ENCODE data around the gene KCNIP3.

KCNIP3 gene

DNA sequence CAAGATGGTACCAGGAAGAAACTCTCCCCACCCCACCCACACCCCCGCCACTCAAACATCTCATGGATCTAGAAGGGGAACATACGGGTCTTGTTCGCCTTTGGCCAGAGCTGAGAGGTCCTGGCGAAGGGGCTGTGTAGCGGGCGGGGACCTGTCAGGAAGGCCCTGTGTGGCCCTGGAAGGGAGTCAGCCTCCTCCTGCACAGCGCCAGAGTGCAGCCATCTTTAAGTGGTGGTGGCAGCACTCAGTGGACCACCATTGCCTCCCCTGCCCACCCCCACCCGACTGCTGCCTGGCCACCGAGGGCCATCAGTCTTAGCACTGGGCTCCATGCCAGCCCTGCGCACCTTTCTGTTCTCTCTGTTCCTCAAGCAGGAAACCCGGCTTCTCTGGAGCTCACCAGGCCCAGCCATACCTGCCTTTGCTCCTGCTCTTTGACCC lies 93.8 kb downstream of the KCNIP3 start:
- no peak for DNase-seq (ENCODE audit: low read depth)
- H3K4me3 ChIP-seq (ENCODE audit: low read depth, low read length) = no peak overlapping the region
- TF ChIP-seq, protein P1, sequence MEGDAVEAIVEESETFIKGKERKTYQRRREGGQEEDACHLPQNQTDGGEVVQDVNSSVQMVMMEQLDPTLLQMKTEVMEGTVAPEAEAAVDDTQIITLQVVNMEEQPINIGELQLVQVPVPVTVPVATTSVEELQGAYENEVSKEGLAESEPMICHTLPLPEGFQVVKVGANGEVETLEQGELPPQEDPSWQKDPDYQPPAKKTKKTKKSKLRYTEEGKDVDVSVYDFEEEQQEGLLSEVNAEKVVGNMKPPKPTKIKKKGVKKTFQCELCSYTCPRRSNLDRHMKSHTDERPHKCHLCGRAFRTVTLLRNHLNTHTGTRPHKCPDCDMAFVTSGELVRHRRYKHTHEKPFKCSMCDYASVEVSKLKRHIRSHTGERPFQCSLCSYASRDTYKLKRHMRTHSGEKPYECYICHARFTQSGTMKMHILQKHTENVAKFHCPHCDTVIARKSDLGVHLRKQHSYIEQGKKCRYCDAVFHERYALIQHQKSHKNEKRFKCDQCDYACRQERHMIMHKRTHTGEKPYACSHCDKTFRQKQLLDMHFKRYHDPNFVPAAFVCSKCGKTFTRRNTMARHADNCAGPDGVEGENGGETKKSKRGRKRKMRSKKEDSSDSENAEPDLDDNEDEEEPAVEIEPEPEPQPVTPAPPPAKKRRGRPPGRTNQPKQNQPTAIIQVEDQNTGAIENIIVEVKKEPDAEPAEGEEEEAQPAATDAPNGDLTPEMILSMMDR (conservative IDR thresholded peaks at IDR 0.05; ENCODE audit: low read depth, low read length) = no peak

DNA sequence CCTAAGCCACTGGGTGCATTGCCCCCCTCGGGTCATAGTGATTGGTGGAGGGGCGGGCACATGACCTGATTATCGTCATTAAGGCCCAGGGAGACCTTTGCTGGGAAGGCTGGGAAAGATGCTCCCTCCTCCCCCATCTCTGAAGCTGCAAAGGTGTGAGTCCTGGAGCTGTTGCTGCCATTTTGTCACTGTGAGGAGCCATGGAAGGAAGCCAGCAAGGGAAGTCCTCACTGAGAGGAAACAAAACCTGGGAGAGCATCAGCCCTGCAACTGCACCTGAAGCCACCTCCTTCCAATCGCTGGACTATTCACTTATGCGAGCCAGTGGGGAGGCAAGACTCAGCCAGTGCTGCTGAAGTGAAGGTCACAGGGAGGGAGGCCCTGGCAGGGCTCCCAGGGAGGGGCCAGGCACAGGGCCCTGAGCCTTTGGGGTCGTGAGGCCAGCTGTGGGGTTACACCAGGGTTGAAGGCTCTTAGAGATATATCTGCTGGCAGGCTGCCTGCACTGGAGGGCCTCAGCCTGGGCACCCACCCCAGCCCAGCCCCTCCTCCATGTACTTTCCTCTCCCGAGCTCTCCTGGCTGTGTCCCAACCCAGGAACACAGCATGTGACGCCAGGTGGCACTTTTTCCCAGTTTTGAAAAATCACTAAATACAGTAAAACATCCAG lies 94.6 kb downstream of the KCNIP3 start:
- TF ChIP-seq, protein P1 (conservative IDR thresholded peaks at IDR 0.05; ENCODE audit: low read depth, low read length) = no peak
- DNase-seq (ENCODE audit: low read depth) = no peak

DNA sequence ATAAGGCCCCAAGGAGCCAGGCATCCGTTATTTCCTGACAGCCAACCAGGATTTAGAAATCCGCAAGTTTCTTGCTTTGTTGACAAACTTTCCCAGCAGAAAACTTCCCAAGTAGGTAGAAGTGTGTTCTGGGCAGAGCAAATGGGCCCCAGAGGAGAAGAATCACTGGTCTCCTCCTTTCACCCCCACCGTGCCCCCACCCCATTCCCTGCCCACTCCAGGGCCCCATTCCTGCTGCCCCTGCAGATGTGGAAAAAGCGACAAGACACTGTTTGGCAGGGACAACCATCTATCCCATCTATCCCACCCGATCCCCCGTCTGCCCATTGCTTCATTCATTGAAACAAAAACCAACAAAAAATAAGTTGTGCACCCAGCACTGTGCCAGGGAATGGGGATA lies 95.2 kb downstream of the KCNIP3 start:
- TF ChIP-seq, protein P1 (conservative IDR thresholded peaks at IDR 0.05; ENCODE audit: low read depth, low read length) = no peak

More for the DNA sequence above, 94.6 kb downstream of the KCNIP3 start:
- H3K4me3 ChIP-seq (ENCODE audit: low read depth, low read length) = no peak overlapping the region

DNA sequence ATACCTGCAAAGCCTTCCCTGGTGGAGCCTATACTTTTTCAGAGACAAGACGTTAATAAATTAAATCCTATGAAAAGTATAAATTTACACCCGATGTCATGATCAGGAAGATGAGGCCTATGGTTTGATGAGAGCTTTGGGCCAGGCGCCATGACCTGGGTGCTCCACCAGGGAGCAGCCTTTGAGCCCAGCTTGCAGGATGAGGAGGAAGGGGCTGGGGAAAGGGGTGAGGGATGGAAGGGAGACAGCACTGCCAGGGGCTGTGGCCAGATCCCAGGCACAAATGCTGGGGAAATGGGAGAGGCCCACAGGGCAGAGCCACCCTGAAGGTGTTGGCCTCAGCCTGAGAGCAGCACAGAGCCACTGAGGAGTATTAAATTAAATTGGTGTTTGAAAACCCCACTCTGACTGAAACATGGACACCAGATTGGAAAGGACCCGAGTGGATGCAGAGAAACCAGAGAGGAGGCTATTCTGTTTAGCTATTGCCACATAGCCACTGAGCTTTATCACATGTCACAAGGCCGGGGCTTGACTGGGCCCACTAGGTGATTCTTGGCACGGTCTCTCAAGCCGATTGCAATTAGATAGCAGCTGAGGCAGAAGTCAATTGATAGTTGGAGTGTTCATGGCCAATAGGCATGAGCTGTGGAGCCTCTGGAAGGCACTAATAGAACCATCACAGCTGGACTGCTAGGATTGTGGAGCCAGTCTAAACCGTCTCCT lies 95.7 kb downstream of the KCNIP3 start:
- TF ChIP-seq, protein P1 (conservative IDR thresholded peaks at IDR 0.05; ENCODE audit: low read depth, low read length) = peak; percentile 30
- no peak for DNase-seq (ENCODE audit: low read depth)
- no peak overlapping the region for H3K4me3 ChIP-seq (ENCODE audit: low read depth, low read length)

More for the DNA sequence above, 95.2 kb downstream of the KCNIP3 start:
- H3K4me3 ChIP-seq (ENCODE audit: low read depth, low read length) = no peak overlapping the region
- no peak for DNase-seq (ENCODE audit: low read depth)

DNA sequence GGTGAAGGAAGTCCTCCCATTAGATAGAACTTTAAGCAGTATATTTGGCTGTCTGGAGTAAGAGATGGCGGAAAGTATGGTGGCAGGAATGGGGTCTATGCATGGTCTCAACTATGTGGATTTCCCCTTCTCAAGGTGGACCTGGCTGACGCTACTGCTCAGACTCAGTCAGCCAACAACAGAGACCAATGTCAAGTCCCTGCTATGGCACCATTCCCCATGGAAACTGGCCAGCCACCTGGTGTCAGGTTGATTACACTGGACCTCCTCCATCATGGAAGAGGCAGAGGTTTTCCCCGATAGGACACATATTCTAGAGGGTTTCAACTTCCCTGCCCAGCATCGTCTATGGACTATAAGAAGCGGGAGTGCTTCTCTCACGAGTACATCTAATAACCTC lies 96.8 kb downstream of the KCNIP3 start:
- H3K4me3 ChIP-seq (ENCODE audit: low read depth, low read length) = no peak overlapping the region
- DNase-seq (ENCODE audit: low read depth) = no peak
- TF ChIP-seq, protein P1 (conservative IDR thresholded peaks at IDR 0.05; ENCODE audit: low read depth, low read length) = no peak

DNA sequence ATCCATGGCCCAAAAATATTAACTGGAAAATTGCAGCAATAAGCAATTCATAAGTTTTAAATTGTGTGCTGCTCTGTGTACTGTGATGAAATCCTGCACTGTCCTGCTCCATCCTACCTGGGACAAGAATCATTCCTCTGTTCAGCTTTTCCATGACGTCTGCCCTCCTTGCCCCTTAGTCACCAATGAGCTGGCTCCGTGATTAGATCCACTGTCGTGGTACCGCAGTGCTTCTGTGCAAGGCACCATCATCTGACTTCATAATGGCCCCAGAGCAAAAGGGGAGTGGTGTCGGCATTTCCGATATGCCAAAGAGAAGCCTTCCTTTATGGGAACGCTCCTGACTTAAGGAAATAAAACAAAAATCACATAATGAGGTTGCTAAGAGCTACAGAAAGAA lies 101.9 kb downstream of the KCNIP3 start:
- DNase-seq (ENCODE audit: low read depth) = no peak
- no peak overlapping the region for H3K4me3 ChIP-seq (ENCODE audit: low read depth, low read length)
- TF ChIP-seq, protein P1 (conservative IDR thresholded peaks at IDR 0.05; ENCODE audit: low read depth, low read length) = no peak

Data from choroid plexus epithelial cell (primary cell).